ENCODE measurements around the gene MRPL20. TPM values are rescaled to one million over a fixed set of nuclear protein-coding genes. Genes with fewer than 3 reads are reported as not detected.
A peak's percentile ranks its signal among the peaks of the same experiment; 100 is the strongest.

MRPL20 gene
- total and polyA plus RNA-seq, 5 experiments from 2014 or later: 162 to 233 (median 203) TPM

DNA sequence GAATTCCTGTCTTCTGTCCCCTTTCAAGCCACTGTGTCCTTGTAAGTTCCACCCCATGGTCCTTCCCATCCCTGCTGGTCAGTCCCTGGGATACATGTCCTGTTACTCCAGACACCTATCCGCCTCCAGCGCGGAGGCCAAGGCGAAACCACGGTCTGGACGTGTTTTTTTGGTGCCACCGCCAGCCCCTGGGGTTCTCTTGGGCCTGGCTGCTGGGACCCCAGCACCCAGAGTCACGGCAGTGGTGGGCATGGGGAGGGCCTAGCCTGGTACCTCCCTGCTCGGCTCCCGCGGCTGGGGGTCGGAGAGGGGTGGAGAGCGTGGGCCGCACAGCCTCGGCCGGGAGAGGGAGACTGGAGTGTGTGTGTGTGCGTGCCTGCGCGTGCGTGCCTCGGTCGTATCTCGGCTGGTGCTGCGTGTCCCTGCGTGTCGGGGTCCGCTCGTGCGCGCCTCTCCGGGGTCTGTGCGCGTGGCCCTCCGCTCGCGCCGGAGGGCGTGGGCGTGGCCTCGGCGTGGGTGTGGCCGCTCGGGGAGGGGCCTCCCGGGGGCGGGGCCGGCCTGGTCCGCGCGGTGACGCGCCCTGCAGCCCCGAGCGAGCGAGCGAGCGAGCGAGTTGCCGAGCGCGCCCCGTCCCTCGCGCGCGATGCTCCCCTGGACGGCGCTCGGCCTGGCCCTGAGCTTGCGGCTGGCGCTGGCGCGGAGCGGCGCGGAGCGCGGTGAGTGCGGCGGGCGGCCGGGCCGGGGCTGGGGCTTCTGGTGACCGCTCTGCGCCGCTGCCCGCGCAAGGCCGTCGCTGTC lies 28.2 kb upstream of the MRPL20 start, which contains the start of gene VWA1:
Gene VWA1 (plus strand): TSS at position 585 of the 798 bp plus-strand sequence. CDS start 59 bp downstream, at position 644.
- H3K4me1 Mint-ChIP-seq: peaks cover 1 to 10% (median 9%) of the 10 kb centered on the region in 4 donors
- peak within 1 kb of the TSS; percentile 48 to 76 (median 55) for H3K4me3 Mint-ChIP-seq
- ATAC-seq (peak; percentile 79 to 85), DNase-seq (peak; percentile 44 to 76 (median 62))
- POLR2A ChIA-PET: interaction anchor here (0.7 kb wide), 1 partner anchor 34 kb away, joined by 3 read pairs; no protein-coding TSS in a partner anchor
- H3K9me3 Mint-ChIP-seq: no peaks in the 10 kb centered on the region
- H3K36me3 Mint-ChIP-seq: no peaks in the 10 kb centered on the region
- H3K27me3 Mint-ChIP-seq: peaks cover 0 to 30% (median 7%) of the 10 kb centered on the region in 5 donors
- no peak within 1 kb of the TSS for H3K27ac Mint-ChIP-seq

- DNase-seq (no peak), ATAC-seq (no peak)
- Mint-ChIP-seq H3K36me3 (no peaks in the 10 kb centered on the region), H3K4me1 (peaks cover 3 to 10% (median 9%) of the 10 kb centered on the region in 4 donors), H3K4me3 (peak overlapping the region in 8 of 10 donors; percentile 38 to 76 (median 55)), H3K27ac (no peak overlapping the region), H3K27me3 (peaks cover 0 to 34% (median 7%) of the 10 kb centered on the region in 5 donors), H3K9me3 (no peaks in the 10 kb centered on the region)
- POLR2A ChIA-PET: interaction anchor here (0.7 kb wide), 1 partner anchor 34 kb away, joined by 3 read pairs; no protein-coding TSS in a partner anchor
These were observed 27.7 kb upstream of the MRPL20 start for GRCh38 chr1:1434824-1435105.

DNA sequence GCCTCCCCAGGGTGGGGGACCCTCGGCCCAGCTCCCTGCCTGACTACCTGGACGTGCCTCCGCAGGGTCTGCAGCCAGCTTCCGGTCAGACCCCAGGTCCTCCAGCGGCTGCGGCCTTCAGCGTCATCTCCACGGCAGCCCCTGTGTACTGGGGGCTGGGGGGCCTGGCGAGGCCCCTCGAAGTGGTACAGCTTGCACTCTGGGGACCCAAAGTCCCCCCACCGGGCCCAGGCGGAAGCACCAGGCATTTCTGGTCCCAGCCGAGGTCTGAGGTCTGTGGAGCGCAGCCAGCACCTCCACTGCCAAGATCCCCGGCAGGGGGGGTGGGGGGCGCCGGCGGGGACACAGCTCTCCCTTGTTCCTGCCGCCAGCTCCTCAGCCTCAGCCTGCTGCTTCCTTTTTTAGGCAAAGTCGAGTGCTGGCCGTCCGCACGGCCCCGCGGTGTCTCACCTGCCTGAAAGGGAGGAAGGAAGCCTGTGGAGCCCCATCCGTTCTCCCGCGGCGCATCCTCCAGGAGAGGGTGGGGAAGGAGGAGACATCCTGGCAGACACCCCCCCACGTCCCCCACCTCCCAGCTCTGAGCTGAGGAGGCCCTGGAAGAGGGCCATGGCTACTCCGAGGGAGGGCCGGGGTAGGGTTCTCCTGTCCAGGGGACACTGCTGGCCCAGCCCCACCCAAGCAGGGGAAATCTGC lies 27.2 kb upstream of the MRPL20 start:
- Mint-ChIP-seq H3K36me3 (no peaks in the 10 kb centered on the region), H3K27ac (no peak overlapping the region), H3K27me3 (peaks cover 0 to 38% (median 7%) of the 10 kb centered on the region in 5 donors), H3K9me3 (no peaks in the 10 kb centered on the region), H3K4me1 (peaks cover 3 to 10% (median 9%) of the 10 kb centered on the region in 4 donors), H3K4me3 (peak overlapping the region in 3 of 10 donors; percentile 34 to 70 (median 63))
- POLR2A ChIA-PET: interaction anchor here (0.7 to 0.8 kb wide), 2 partner anchors 11 to 33 kb away, joined by 3 read pairs; no protein-coding TSS in a partner anchor
- ATAC-seq (peak; percentile 21 to 24), DNase-seq (peak in 3 of 10 donors; percentile 12 to 63 (median 17))

- Mint-ChIP-seq H3K4me1 (peaks cover 3 to 10% (median 9%) of the 10 kb centered on the region in 4 donors), H3K9me3 (no peaks in the 10 kb centered on the region), H3K36me3 (no peaks in the 10 kb centered on the region), H3K4me3 (no peak overlapping the region), H3K27ac (no peak overlapping the region), H3K27me3 (peaks cover 0 to 40% (median 7%) of the 10 kb centered on the region in 5 donors)
- ATAC-seq: no peak
- POLR2A ChIA-PET: interaction anchor here (0.8 kb wide), 1 partner anchor 10 kb away, joined by 3 read pairs; no protein-coding TSS in a partner anchor
- DNase-seq: no peak
These were observed 26.7 kb upstream of the MRPL20 start for GRCh38 chr1:1433804-1434130.

DNA sequence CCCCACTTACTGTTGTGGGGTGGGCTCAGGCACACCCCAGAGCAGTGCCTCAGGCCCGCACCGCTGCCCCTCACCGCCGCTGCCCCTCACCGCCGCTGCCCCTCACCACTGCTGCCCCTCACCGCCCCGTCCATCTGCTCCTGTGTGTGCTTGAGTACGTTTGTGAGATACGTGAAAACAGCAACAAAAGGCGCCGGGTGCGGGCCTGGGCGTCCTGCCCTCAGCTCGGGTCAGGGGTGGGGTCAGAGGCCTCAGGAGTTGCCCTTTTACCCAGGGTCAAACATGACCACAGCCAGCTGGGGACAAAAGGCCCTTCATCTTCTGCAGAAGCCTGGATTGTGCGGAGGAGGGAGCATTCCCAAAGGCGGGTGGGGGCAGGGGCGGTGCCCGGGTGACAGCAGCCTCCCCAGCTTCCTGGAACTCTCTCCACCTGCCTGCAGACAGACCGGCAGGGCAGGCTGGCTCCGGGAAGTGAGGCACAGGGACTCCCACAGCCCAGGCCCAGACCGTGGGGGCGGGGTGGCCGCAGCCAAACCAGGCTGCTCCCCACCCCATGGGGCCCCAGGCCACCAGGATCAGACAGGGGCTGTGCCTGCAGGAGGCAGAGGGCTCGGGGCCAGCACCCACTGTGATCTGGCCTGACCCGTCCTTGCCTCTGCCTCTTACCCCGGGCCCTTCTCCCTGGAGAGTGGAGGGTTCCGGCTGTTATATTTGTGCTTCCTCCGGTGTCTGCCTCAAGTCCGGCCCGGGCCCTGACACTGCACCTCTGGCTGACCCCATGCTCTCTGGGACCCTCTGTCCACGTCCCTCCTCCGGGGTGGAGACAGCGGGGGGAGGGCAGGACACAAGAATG lies 26.1 kb upstream of the MRPL20 start:
- Mint-ChIP-seq H3K4me1 (peaks cover 3 to 13% (median 10%) of the 10 kb centered on the region in 4 donors), H3K27ac (no peak overlapping the region), H3K36me3 (peaks cover 0 to 4% (median 0%) of the 10 kb centered on the region in 3 donors), H3K9me3 (peaks cover 0 to 3% (median 0%) of the 10 kb centered on the region in 9 donors), H3K4me3 (no peak overlapping the region), H3K27me3 (peaks cover 3 to 41% (median 11%) of the 10 kb centered on the region in 5 donors)
- DNase-seq (peak in 1 of 10 donors; percentile 60), ATAC-seq (no peak)
- POLR2A ChIA-PET: interaction anchor here (0.8 kb wide), 1 partner anchor 10 kb away, joined by 3 read pairs; no protein-coding TSS in a partner anchor

GRCh38 chr1:1432274-1432950 lies 25.3 kb upstream of the MRPL20 start:
- Mint-ChIP-seq H3K9me3 (peaks cover 0 to 3% (median 0%) of the 10 kb centered on the region in 9 donors), H3K36me3 (peaks cover 0 to 4% (median 0%) of the 10 kb centered on the region in 3 donors), H3K4me3 (no peak overlapping the region), H3K27me3 (peaks cover 3 to 40% (median 11%) of the 10 kb centered on the region in 5 donors), H3K4me1 (peaks cover 3 to 13% (median 10%) of the 10 kb centered on the region in 4 donors), H3K27ac (peak overlapping the region in 1 of 10 donors; percentile 29)
- POLR2A ChIA-PET: no interaction called here
- no peak for ATAC-seq
- peak in 1 of 10 donors; percentile 60 for DNase-seq

DNA sequence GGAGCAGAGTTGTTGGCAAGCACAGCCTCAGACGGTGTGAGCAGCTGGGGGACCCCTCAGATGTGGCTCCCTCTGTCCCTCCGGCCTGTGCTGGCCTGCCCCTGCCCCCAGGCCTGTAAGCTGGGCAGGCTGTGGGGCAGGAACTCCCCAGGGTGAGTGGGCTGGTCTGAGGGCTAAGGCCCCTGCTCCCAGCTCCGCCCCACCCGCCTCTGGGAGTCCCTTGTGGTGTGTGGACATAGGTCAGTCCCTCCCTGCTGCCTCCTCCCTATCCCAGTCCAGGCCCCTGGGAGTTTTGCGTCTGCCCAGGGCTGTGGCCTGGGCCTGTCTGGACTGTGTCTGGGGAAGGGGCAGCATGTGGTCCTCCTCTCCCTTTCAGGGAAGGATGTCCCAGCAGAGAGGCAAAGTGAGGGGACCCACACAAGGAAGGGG lies 24.8 kb upstream of the MRPL20 start:
- POLR2A ChIA-PET: no interaction called here
- H3K9me3 Mint-ChIP-seq: peaks cover 0 to 3% (median 0%) of the 10 kb centered on the region in 9 donors
- DNase-seq: peak in 1 of 10 donors; percentile 41
- peaks cover 3 to 13% (median 10%) of the 10 kb centered on the region in 4 donors for H3K4me1 Mint-ChIP-seq
- no peak overlapping the region for H3K27ac Mint-ChIP-seq
- peaks cover 3 to 40% (median 11%) of the 10 kb centered on the region in 5 donors for H3K27me3 Mint-ChIP-seq
- peaks cover 0 to 4% (median 0%) of the 10 kb centered on the region in 3 donors for H3K36me3 Mint-ChIP-seq
- ATAC-seq: no peak
- H3K4me3 Mint-ChIP-seq: no peak overlapping the region

DNA sequence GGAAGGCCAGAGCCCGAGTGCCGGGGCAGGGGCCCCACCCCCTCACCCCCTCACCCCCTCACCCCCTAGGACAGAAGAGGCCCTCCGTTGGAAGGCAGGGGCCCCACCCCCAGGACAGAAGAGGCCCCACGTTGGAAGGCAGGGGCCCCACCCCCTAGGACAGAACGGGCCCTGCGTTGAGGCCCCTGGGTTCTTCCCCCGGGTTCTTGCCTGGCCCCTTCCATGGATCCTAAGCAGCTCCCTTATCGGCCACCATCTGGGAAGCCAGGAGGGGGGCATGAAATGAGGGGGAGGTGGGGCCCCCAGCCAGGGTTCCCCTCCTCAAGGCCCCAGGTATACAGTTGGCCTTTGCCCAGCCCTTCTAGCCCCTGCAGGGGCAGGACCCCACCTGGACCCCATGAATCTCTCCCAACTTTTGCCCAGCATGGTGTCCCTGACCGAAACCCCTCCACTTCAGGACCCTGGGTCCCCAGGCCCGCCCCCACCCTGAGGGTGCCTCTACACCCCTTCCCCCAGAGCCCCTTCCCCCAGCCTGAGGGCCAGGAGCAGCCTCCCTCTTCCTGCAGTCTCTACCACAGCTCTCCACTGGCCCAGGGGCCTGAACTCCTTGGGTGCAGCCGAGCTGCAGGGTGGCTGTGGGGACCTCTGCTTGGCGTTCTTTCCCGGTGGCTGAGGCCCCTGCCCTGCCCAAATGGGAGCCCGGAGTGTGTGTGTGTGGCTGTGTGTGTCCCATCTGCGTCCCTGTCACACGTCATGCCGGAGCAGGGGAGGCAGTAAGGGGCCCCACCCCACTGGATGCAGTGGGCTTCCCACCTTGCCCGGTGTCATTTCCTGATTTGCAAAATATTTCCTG lies 24.1 kb upstream of the MRPL20 start:
- POLR2A ChIA-PET: no interaction called here
- H3K36me3 Mint-ChIP-seq: peaks cover 0 to 4% (median 0%) of the 10 kb centered on the region in 3 donors
- peaks cover 1 to 13% (median 10%) of the 10 kb centered on the region in 4 donors for H3K4me1 Mint-ChIP-seq
- no peak for ATAC-seq
- DNase-seq: peak in 1 of 10 donors; percentile 22
- H3K27ac Mint-ChIP-seq: no peak overlapping the region
- peaks cover 3 to 39% (median 10%) of the 10 kb centered on the region in 5 donors for H3K27me3 Mint-ChIP-seq
- peaks cover 0 to 3% (median 0%) of the 10 kb centered on the region in 9 donors for H3K9me3 Mint-ChIP-seq
- H3K4me3 Mint-ChIP-seq: peak overlapping the region in 1 of 10 donors; percentile 6

DNA sequence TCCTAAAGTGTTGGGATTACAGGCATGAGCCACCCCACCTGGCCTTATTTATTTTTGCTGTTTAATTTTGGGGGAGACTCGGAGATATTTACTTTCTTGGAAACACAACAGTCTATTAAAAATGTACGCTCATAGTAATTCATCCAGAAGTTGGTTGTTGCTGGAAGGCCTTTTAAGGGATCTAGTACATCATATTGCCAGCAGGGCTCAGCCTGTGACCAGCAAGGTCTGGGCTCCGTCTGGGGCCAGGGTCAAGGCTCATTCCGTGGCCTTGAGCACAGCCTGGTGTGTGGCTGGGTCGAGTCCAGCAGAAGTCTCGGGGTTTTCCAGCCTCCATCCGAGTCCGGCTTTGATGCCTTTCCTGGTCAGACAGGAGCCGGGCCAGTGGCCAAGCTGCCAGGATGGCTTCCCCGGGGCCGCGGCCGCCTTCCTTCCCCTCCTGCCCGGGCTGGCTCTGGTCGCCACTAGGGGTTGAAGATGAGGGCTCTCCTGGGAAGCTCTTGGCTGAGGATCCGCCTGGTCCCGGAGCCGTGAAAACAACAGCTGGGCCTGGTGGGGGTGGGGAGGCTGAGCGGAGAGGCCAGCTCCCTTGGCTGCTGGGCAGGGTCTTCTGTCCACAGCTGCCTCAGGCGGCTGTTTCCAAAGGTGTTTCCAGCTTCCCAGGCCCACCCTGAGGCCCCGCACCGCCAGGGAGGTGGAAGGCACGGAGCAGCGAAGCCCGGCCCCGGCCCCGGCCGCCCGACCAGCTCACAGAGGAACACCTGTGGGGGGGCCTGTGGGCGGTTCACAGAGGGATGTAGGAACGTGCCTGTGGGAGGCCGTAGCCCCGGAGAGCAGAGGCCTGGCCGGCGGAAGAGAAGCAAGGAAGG lies 23.3 kb upstream of the MRPL20 start:
- Mint-ChIP-seq H3K36me3 (peaks cover 0 to 4% (median 0%) of the 10 kb centered on the region in 3 donors), H3K27ac (no peak overlapping the region), H3K27me3 (peaks cover 3 to 40% (median 9%) of the 10 kb centered on the region in 5 donors), H3K4me3 (no peak overlapping the region), H3K4me1 (peaks cover 1 to 18% (median 8%) of the 10 kb centered on the region in 4 donors), H3K9me3 (peaks cover 0 to 3% (median 0%) of the 10 kb centered on the region in 9 donors)
- POLR2A ChIA-PET: no interaction called here
- no peak for ATAC-seq
- peak in 1 of 10 donors; percentile 50 for DNase-seq

- H3K36me3 Mint-ChIP-seq: peaks cover 0 to 4% (median 0%) of the 10 kb centered on the region in 3 donors
- H3K27ac Mint-ChIP-seq: no peak overlapping the region
- peak in 1 of 10 donors; percentile 40 for DNase-seq
- peaks cover 0 to 3% (median 0%) of the 10 kb centered on the region in 9 donors for H3K9me3 Mint-ChIP-seq
- peak overlapping the region in 1 of 10 donors; percentile 34 for H3K4me3 Mint-ChIP-seq
- H3K4me1 Mint-ChIP-seq: peaks cover 1 to 12% (median 5%) of the 10 kb centered on the region in 4 donors
- peaks cover 3 to 41% (median 6%) of the 10 kb centered on the region in 5 donors for H3K27me3 Mint-ChIP-seq
- ATAC-seq: no peak
- POLR2A ChIA-PET: no interaction called here
These were observed 22.6 kb upstream of the MRPL20 start for GRCh38 chr1:1429671-1430073.
